GM21825 (cell line): Measurements from ENCODE around the gene GRIN2A.

Source experiments
- ATAC-seq: cut with Tn5 transposase; IDR thresholded peaks from one replicate; pipeline ENCODE4 v1.9.1; 2021; ENCODE audit warnings: mild to moderate bottlenecking, moderate library complexity; ENCODE audit not compliant: unreplicated experiment

The GRIN2A gene

DNA sequence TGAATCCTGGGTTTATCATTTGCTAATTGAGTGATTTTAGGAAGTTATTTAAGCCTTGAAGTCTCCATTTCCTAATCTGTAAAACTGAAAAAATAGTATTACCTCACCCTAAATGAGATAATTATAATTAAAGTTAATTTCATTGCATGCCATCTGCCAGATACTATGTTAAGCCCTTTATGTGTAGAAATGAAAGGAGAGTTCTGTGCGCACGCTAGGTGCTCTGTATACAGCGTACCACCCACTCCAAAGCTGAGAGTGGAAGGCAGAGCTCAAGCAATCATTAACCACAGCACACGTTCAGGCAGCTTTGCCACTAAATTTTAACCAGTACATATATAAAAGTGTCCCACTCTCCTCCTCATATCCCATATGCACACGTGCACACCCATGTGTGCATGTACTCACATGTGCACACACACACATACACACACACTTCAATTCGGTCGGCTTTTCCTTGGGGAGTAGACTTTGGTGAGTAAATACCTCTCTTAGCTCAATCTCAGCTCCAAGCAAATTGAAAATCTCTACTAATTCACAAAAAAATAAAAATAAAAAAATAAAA is 204.8 kb downstream of the GRIN2A start:
- ATAC-seq = no peak

DNA sequence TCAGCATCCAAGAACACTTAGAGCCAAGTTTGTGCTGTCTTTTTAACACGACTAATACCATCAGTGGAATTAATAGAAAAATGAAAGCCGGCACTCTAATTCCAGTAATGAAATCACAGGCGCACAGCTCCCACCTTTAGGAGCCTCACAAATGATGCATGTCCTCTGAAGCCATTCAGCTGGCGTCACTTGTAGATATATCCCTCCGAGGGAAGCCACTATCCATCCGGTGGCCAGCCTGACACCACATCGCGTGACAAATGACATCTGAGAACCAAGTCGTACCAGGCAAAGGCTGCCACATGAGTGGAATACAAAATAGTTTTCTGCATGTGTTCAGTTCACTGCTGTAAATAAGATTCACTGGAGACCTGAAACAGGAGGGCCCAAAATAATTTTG is 205.6 kb downstream of the GRIN2A start:
- no peak for ATAC-seq

GRCh38 chr16:9971907-9972306 is 210.3 kb downstream of the GRIN2A start:
- no peak for ATAC-seq

GRCh38 chr16:9970796-9971195 is 211.4 kb downstream of the GRIN2A start:
- ATAC-seq = no peak

GRCh38 chr16:9970244-9970643 is 212.0 kb downstream of the GRIN2A start:
- no peak for ATAC-seq

DNA sequence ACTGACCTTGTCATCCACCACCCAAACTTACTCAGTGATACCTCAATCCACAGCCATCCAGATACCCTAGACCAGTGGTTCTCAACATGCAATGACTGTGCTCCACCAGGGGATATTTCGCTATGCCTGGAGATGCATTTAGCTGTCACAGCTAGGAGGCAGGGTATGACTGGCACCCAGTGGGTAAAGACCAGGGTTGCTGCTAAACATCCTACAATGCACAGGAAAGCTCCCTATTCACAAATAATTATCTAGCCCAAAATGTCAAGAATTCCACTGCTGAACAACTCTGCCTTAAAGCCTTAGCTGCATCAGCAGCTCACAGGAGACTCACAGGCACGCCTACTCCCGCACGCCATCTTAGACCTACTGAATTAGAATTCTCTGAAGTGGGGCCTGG is 212.6 kb downstream of the GRIN2A start:
- no peak for ATAC-seq

- ATAC-seq = no peak
Measured at GRCh38 chr16:9966569-9967157, 215.6 kb downstream of the GRIN2A start.

DNA sequence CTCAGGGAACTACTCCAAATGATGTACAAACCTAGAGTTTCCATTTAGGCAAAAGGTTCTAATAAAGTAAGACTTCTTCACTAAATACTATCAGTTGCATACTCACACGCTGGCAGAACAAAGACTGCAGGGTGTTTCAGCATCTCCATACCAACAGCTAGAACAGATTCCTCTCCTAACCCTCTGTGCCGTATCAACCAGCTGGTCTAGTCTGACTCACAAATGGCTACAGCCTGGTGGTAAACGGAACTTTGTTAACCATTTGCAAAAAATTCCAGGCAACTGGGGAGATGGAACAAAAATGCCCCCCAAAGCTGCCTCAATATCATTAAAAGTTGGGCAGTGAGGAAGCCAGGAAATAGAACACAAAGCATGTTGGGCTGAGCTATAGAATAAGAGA is 217.1 kb downstream of the GRIN2A start:
- ATAC-seq = no peak

DNA sequence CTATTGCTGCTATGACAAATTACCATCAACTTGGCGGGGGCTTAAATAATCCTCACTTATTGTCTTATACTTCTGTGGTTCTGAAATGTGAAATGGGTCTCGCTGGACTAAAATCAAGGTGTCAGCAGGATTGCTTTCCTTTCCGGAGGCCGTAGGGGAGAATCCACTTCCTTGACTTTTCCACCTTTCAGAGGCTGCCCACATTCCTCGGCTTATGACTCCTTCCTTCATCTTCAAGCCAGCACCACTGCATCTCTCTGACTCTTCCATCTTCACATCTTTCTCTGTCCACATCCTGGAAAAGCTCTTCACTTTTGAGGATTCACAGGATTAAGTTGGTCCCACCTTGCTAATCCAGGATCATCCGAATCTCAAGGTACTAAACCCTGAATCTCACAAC is 217.8 kb downstream of the GRIN2A start:
- ATAC-seq = no peak

GRCh38 chr16:9957433-9957832 is 224.8 kb downstream of the GRIN2A start:
- ATAC-seq = no peak

DNA sequence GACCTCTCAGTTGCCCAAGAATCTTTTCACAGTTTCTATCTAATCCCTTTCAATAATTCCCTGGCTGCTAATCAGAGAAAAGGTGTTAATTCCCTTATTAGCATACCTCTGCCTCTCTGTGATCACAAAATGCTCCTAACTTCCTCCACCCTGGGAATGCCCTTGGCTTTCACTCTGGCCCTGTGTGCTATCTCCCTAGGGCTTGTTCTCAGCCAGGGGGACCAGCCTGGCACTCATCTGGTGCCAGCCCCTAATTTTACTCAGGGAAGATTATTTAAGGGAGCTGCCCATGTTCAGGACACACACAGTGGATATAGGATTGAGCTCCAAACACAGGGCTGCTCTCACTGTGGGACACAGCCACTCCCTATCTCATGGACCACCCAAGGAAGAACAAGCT is 225.2 kb downstream of the GRIN2A start:
- no peak for ATAC-seq

DNA sequence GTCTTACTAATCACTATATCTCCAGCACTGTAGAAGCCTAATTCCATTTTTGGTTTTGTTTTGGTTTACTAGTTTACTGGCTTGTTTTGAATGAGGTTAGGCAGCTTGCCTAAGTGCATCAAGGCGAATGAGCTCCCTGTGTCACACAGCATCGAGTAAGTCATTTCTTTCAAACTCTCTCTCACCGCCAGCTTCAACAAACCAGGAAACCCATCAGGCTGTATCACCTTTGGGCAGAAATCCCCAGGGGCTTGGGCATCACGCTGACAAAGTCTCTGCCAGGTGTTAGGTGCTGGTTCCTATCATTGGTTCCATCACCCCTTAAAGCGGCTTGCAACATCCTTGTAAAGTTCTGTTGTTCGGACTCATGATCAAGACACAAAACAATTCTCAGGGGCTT is 226.6 kb downstream of the GRIN2A start:
- ATAC-seq = no peak

- ATAC-seq = no peak
Measured at GRCh38 chr16:9953908-9954570, 228.2 kb downstream of the GRIN2A start.

- no peak for ATAC-seq
Measured at GRCh38 chr16:9950658-9951057, 231.6 kb downstream of the GRIN2A start.

GRCh38 chr16:9949396-9949795 is 232.8 kb downstream of the GRIN2A start:
- no peak for ATAC-seq

DNA sequence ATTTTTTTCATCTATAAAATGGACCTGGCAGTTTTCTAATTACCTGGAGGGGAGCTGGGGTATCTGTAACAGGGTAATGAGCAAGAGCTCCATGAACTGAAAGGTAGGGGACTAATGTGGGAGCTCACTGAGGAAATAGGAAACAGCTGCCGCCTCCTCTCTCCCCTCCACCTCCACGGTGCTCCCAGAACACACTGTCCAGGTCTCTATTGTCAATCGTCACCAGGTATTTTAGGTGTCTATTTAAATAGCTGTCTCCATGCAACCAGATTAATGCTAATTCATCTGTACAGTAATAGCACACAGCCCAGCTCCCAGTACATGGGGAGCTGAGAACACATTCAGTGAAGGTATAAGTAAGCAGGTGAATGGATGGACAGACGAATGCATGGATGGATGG is 233.3 kb downstream of the GRIN2A start:
- ATAC-seq = no peak

- no peak for ATAC-seq
Measured at GRCh38 chr16:9946022-9946720, 236.1 kb downstream of the GRIN2A start.

- no peak for ATAC-seq
Measured at GRCh38 chr16:9943121-9943520, 239.1 kb downstream of the GRIN2A start.

- no peak for ATAC-seq
Measured at GRCh38 chr16:9941245-9941644, 241.0 kb downstream of the GRIN2A start.

DNA sequence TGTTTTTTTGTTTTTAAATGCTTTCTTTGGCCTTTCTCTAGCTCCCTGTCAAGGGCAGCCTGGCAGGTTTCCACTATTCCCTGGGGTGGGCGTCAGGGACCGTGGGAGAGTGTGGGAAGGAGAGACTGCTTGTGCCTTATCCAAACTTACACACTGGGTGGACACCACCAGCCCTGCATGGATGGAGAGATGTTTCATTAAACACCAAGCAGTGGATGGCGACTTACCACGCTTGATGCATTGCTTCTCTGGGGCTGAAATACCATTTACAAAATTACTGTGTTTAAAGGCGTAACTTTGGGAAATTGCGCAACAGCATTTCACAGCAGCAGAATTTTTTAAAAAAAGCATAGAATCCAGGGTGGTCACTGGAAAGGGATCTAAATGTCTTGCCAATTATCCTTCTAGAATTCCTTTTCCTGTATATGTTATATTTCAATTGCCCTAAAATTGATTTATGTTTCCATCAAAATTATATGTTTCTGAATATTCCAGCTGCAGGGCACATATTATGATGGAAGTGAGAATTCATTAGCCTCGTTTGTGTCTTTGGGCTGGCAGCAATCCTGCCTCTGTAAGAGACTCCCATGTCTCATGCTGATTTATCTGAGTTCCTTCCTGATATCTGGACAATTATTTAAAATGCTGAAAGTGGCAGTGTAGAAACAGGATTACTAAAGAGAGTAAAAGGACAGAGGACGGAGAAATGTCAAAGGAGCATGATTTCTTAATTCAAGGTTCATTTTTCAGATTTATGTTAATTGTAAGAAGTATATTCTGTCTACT is 247.3 kb downstream of the GRIN2A start:
- ATAC-seq = no peak

DNA sequence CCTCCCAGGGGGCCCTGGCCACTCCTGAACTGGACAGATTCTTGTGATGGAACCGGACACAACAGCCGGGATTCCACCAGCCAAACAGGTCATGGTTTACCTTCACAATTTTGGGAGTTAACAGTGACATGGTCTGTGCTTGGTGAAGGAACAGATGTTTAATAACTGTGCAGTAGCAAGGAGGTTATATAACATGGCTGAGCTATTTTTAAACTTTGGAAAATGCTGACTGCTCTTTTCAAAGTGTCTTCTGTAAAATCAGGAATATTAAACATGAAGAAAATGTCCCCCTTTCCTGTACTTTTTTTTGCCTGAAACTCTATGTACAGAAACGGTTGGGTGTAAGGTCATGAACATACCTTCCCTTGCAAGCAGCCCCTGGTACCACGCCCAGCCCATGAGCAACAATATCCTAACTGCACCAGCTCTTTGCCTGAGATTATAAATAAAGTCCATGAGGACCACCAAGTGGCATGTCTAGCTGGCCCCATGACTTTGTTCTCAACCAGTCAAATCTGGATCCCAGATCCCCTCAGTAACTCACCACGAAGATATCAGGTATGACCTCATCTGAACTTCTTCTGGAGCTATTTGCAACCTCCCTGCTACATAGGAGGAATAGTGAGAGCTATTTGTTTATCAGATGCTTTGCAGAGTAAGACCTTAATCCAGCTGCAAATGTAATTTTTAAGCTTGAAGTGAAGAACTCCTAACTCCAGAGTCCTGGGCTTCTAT is 249.1 kb downstream of the GRIN2A start:
- no peak for ATAC-seq
